ENCODE data around the gene RGPD4. TPM values are rescaled to one million over a fixed set of nuclear protein-coding genes. Genes with fewer than 3 reads are reported as not detected.

RGPD4 gene
- not detected in 2 replicates for total RNA-seq

GRCh38 chr2:107826749-107827148, at the start of gene RGPD4:
Gene RGPD4, plus strand, starts transcription at chr2:107826892. Its CDS starts 122 bp downstream, at chr2:107827014.

Other genes starting within 250 kb of the RGPD4 start
- not detected in 2 replicates for gene SLC5A7, start 159.6 kb downstream of the RGPD4 start, total RNA-seq